Measurements from ENCODE around the gene MXD4. TPM values are rescaled to one million over a fixed set of nuclear protein-coding genes. Genes with fewer than 3 reads are reported as not detected.
A peak's percentile ranks its signal among the peaks of the same experiment; 100 is the strongest.

Gene MXD4
- total and polyA plus RNA-seq, 9 of the 15 experiments (the other 6 are each of a cell fraction or from before 2014, with no cell fraction given), result 0.06 to 13.5 (median 5.9) TPM

- H3K4me2 ChIP-seq (ENCODE audit: insufficient read depth, low read length), result no peak overlapping the region
- no peak overlapping the region for H3K27ac ChIP-seq (ENCODE audit: extremely low read depth, low read depth, low read length)
- H3K4me3 ChIP-seq, result no peak overlapping the region
- ChIA-PET POLR2A (interaction anchor here (0.6 to 2.4 kb wide), 4 partner anchors 9 to 18 kb away, joined by 3 to 10 read pairs (median 8); partner anchors contain the start of gene MXD4), CTCF (ENCODE audit: low intra/inter-chr PET ratio) (no interaction called here)
- TF ChIP-seq IFI16 (CRISPR knock-in tag; IDR thresholded peaks at IDR 0.05) (no peak), USF1 (CRISPR knock-in tag; IDR thresholded peaks at IDR 0.05) (0 out of 2 replicates have a peak, but pooled peaks have one; percentile 7), CBX8 (IDR thresholded peaks at IDR 0.05; ENCODE audit: borderline replicate concordance, extremely low read depth, low read depth, low read length, poor library complexity, severe bottlenecking) (no peak), POLR2G (IDR thresholded peaks at IDR 0.05; ENCODE audit: low read depth, low read length) (peak; percentile 19; the same call in 1 of the 2 replicates)
- no peaks in the 10 kb centered on the region for H3K36me3 ChIP-seq (ENCODE audit: control insufficient read depth, insufficient read depth, low read length)
- ATAC-seq (no peak), FAIRE-seq (no peak), DNase-seq (ENCODE audit: extremely low read depth in 1 of 4, low spot score in 3 of 4) (no peak)
- in situ Hi-C loops (cut with MboI), result no loop called here
- 41% methylated on average over 9 of the region's 10 CpGs for WGBS (ENCODE audit: insufficient coverage, low coverage, missing lambda C conversion rate)
- H3K4me1 ChIP-seq (replicated peaks in 1 of 2; ENCODE audit: control insufficient read depth in 2 of 2, insufficient read depth in 2 of 2, low read length in 2 of 2), result peaks cover 2 to 82% of the 10 kb centered on the region in 2 experiments; a peak in 3 of 5 replicates
- intact Hi-C loops (cut with micrococcal nuclease), result loop anchor here (10.0 kb wide), 1 partner anchor 166 kb away; the partner anchor contains the start of genes CFAP99 and ZFYVE28
- BruUV-seq (replicated peaks), result no TSS peak
- no peaks in the 10 kb centered on the region for H3K27me3 ChIP-seq (ENCODE audit: control insufficient read depth in 2 of 2, insufficient read depth in 2 of 2, low read length in 2 of 2)
- H2AFZ ChIP-seq (ENCODE audit: low read depth, low read length), result no peak overlapping the region
- H3K9ac ChIP-seq (ENCODE audit: insufficient read depth in 1 of 2, low read depth in 2 of 2, low read length in 2 of 2), result no peak overlapping the region
- no peaks in the 10 kb centered on the region for H3K9me3 ChIP-seq (replicated peaks; ENCODE audit: control insufficient read depth, insufficient read depth, low read depth, low read length)
- H3K9me1 ChIP-seq (ENCODE audit: control insufficient read depth, insufficient read depth, low read length), result no peaks in the 10 kb centered on the region
- no peaks in the 10 kb centered on the region for H3K79me2 ChIP-seq (ENCODE audit: control insufficient read depth, insufficient read depth, low read length)
- no peaks in the 10 kb centered on the region; the same call in 1 of the 2 replicates for H4K20me1 ChIP-seq (replicated peaks; ENCODE audit: control insufficient read depth, insufficient read depth, low read length)
These were observed 13.1 kb downstream of the MXD4 start for GRCh38 chr4:2248821-2249261.

Measured in K562 (cell line).